ENCODE measurements around the gene ACAP1. TPM values are rescaled to one million over a fixed set of nuclear protein-coding genes. Genes with fewer than 3 reads are reported as not detected.

Gene ACAP1
- total RNA-seq = 0.58 and 0.99 TPM in 2 replicates

GRCh38 chr17:7336240-7337175 is at the start of gene ACAP1:
ACAP1 (plus strand) TSS chr17:7336529; CDS start chr17:7336735, 206 bp downstream.

DNA sequence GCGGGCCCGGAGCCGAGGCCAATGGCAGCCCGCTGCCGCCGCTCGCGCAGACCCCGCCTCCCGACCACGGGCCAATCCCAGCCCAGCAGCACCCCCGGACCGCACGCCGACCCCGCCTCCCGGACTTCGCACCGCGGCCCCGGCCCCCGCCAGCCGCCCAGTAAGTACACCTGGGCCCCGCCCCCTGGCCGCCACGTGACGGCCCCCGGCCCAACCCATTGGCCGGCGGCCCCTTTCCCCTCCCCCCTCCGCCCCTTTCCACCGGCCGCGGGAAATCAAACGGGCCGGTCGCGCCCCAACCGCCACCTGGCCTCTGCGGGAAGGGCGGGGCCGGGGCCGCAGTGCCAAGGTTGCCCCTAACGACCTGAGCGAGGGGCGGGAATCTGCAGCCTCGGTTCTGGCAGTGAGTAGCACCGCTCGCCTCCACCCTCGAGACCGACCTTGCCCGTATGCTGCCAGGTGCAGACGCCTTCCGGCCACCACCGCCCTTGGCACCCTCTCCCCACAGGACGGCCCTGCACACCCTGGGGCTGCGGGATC is 41.6 kb upstream of the ACAP1 start, which contains the start of gene YBX2:
YBX2 (minus strand) TSS at position 26 of the 540 bp plus-strand sequence. CDS start 139 bp downstream, outside the sequence.

GRCh38 chr17:7306911-7307685 is 29.2 kb upstream of the ACAP1 start, which contains the start of gene EIF5A:
EIF5A (plus strand) TSS chr17:7307628; CDS start chr17:7309636, 2,008 bp downstream.

GRCh38 chr17:7314719-7315569 is 21.4 kb upstream of the ACAP1 start, which contains the start of gene GPS2:
GPS2 (minus strand) TSS chr17:7315360; CDS start chr17:7315052, 308 bp downstream.

DNA sequence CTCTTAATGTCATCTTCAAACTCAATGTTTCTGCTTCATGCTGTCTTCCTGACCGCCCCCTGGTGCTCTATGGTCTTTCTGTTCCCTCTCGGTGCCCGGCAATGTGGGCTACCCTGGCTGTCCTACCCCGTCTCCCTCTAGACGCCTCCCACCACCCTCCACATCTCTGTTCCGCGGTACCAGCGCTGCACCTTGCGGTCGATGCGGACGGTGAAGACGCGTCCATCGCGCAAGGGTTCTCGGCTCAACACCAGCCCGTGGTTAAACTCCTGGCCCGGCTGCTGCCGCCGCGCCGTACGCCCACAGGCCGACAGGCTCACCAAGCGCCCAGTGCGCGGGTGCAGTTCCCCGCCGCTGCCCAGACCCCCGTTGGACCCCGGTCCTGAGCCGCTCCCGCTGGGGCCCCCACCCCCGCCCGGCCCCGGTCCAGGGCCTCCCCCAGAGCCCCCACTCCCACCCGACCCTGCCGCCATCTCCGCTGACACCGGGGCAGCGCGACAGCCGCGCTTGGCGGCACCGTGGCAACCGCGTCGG is 7.4 kb upstream of the ACAP1 start, which contains the start of gene NEURL4:
NEURL4 (minus strand) TSS at position 496 of the 534 bp plus-strand sequence; CDS start at position 473, 23 bp downstream.

DNA sequence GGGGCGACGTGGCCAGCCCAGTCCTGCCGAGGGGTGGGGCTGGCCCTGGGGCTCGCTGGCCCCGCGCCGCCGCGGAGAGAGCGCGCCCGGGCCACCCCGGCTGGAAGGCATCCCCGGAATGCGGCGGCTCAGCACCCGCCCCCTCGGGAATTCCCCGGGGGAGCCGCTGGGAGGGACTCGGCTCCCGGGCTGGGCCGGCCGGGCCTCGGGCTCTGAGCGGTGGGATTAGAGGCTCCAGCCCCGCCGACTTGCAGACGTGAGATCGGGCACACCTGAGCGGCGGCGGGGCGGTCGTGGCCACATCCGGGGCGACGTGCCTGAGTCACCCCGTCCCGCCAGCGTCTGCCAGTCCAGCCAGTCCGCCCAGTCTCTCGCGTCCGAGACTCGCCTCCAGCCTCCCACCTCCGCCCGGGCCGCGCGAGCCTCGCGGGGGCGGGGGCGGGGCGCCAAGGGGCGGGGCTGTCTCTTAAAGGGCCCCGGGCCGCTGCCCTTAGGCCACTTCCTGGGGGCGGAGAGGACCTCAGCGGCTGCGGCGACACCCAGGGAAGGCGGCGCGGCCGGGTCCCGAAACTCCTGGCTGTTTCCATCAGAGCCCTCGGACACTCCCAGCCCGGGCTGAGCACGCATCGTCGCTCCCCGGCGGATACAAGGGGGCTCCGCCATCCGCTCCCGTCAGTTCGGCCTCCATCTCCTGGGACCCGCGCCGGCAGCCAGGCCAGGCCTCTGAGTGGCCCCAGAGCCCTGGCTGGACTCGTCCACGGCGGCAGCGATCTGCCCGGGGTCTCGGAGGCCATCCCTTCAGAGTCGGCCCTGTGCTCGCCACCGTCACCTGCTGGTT is 15.6 kb downstream of the ACAP1 start, which contains the start of gene KCTD11:
KCTD11 (plus strand) TSS at position 498 of the 838 bp plus-strand sequence.

GRCh38 chr17:7355053-7355452 is 18.7 kb downstream of the ACAP1 start, which contains the start of gene TMEM95:
TMEM95 (plus strand) TSS chr17:7355156; CDS start chr17:7355205, 49 bp downstream.

DNA sequence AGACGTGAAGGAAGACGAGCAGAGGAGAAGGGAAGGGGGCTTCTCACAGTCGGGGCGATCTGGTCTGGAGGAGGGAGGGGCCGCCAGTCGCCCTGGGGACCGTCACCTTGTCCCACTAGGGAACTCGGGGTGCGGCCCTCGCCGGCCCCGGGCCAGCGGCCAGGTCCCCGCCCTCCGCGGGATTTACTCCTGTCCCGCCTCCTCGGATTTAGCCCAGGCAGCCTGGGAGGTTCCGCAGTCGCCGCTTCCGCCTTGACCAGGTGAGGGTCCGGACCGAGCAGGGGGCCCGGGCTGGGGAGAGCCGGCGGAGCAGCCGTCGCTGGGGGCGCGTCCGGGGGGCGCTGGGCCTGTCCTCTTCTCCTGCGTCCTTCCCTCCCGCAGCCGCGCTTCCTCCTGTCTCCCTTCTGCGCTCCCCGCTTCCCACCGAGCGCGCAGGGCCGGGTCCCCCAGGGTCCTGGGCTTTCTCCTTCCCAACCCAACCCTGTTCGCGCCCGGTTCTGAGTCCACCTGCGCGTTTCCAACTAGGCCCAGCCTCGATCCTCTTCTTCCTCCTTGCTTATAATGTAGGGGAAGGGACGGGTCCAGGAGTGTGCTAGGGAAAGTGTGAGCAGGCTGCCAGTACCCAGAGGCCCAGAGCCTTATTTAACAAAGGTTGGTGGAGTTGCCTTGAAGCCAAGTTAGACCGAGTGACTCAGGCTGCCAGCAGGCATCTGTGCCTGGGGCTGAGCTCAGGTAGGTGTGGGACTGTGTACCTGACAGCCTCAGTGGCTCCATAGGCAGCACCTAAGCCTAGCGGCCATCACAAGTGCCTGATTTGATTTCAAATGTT is 44.7 kb downstream of the ACAP1 start, which contains the start of gene TNK1:
TNK1 (plus strand) TSS at position 235 of the 829 bp plus-strand sequence. CDS start 1,838 bp downstream, outside the sequence.

DNA sequence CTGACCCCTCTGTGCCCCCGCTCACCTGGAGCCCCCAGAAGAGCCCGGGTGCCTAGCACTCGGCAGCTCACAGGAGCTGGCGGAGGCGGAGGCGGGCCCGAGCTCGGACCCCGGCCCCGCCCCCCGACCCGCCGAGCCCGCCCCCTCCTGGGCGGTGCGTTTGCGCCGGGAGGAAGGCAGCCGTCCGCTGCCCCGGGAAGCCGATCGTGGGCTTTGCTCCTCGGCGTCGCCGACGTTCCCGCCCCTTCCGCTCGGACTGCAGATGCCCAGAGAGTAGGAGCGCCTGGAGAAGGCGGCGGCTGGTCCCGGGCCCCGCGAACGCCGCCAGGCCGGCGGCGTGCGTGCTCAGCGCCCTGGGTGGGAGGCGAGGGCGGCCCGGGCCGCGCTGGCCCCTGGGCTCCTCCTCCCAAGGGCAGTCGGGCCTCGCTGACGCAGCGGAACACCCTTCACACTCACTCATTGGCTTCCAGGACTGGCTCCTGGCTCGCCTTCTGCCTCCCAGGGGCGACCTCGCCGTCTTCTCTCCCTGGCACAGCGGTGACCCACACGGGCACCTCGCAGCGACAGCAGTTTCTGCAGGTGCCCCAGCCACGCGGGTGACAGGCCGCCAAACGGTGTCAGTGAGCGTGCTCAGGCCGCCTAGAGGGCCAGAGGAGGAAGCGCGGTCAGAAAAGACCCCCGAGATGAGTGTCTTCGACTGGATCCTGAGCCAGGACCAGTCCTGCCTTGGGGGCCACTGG is 58.3 kb downstream of the ACAP1 start, which contains the start of gene PLSCR3:
PLSCR3 (minus strand) TSS at position 74 of the 740 bp plus-strand sequence. CDS start 415 bp downstream, outside the sequence.

Other genes starting within 250 kb of the ACAP1 start
- gene ASGR2, start 221.7 kb upstream of the ACAP1 start, total RNA-seq = not detected in 2 replicates
- 1.2 and 1.3 TPM in 2 replicates for gene ASGR1, start 157.2 kb upstream of the ACAP1 start, total RNA-seq
- gene DLG4, start 116.7 kb upstream of the ACAP1 start, total RNA-seq = 17.6 and 27.3 TPM in 2 replicates
- 236 and 357 TPM in 2 replicates for gene ACADVL, start 116.6 kb upstream of the ACAP1 start, total RNA-seq
- 84.8 and 108 TPM in 2 replicates for gene DVL2, start 102.0 kb upstream of the ACAP1 start, total RNA-seq
- 47.3 and 68.5 TPM in 2 replicates for gene PHF23, start 97.1 kb upstream of the ACAP1 start, total RNA-seq
- gene GABARAP, start 94.1 kb upstream of the ACAP1 start, total RNA-seq = 199 and 406 TPM in 2 replicates
- 35.2 and 41.6 TPM in 2 replicates for gene CTDNEP1, start 84.8 kb upstream of the ACAP1 start, total RNA-seq
- gene ELP5, start 84.3 kb upstream of the ACAP1 start, total RNA-seq = 24.6 and 25.6 TPM in 2 replicates
- gene CLDN7, start 74.1 kb upstream of the ACAP1 start, total RNA-seq = 4.1 and 6.5 TPM in 2 replicates
- 0.17 and 0.44 TPM in 2 replicates for gene SLC2A4, start 54.8 kb upstream of the ACAP1 start, total RNA-seq
- gene YBX2, start 41.9 kb upstream of the ACAP1 start, total RNA-seq = 0.17 and 0.29 TPM in 2 replicates
- gene EIF5A, start 28.9 kb upstream of the ACAP1 start, total RNA-seq = 469 and 682 TPM in 2 replicates
- gene GPS2, start 21.2 kb upstream of the ACAP1 start, total RNA-seq = 40.1 and 47.6 TPM in 2 replicates
- 20.2 and 23.5 TPM in 2 replicates for gene NEURL4, start 7.2 kb upstream of the ACAP1 start, total RNA-seq
- 6.1 and 13.1 TPM in 2 replicates for gene KCTD11, start 15.6 kb downstream of the ACAP1 start, total RNA-seq
- not detected in 2 replicates for gene TMEM95, start 18.6 kb downstream of the ACAP1 start, total RNA-seq
- 0.66 and 0.73 TPM in 2 replicates for gene TNK1, start 44.6 kb downstream of the ACAP1 start, total RNA-seq
- 38.7 and 48.1 TPM in 2 replicates for gene PLSCR3, start 58.0 kb downstream of the ACAP1 start, total RNA-seq
- 95.8 and 132 TPM in 2 replicates for gene TMEM256, start 67.6 kb downstream of the ACAP1 start, total RNA-seq
- gene NLGN2, start 71.3 kb downstream of the ACAP1 start, total RNA-seq = 16.1 and 18.2 TPM in 2 replicates
- gene SPEM1, start 83.8 kb downstream of the ACAP1 start, total RNA-seq = not detected in 2 replicates
- gene SPEM2, start 89.1 kb downstream of the ACAP1 start, total RNA-seq = not detected in 2 replicates
- not detected in 2 replicates for gene SPEM3, start 92.3 kb downstream of the ACAP1 start, total RNA-seq
- 1.3 and 1.9 TPM in 2 replicates for gene TMEM102, start 98.9 kb downstream of the ACAP1 start, total RNA-seq
- 0.58 and 2.8 TPM in 2 replicates for gene FGF11, start 103.0 kb downstream of the ACAP1 start, total RNA-seq
- 6.8 and 10.3 TPM in 2 replicates for gene CHRNB1, start 108.5 kb downstream of the ACAP1 start, total RNA-seq
- 27.8 and 44.8 TPM in 2 replicates for gene ZBTB4, start 143.1 kb downstream of the ACAP1 start, total RNA-seq
- not detected in 2 replicates for gene SLC35G6, start 144.9 kb downstream of the ACAP1 start, total RNA-seq
- gene POLR2A, start 147.8 kb downstream of the ACAP1 start, total RNA-seq = 104 and 111 TPM in 2 replicates
- gene TNFSF12, start 212.5 kb downstream of the ACAP1 start, total RNA-seq = 17.0 and 18.4 TPM in 2 replicates
- 2.0 and 2.2 TPM in 2 replicates for gene TNFSF13, start 222.2 kb downstream of the ACAP1 start, total RNA-seq
- gene SENP3, start 225.4 kb downstream of the ACAP1 start, total RNA-seq = 59.2 and 68.1 TPM in 2 replicates
- gene CD68, start 243.1 kb downstream of the ACAP1 start, total RNA-seq = 30.4 and 79.9 TPM in 2 replicates
- 94.1 and 137 TPM in 2 replicates for gene MPDU1, start 247.3 kb downstream of the ACAP1 start, total RNA-seq

Measured in smooth muscle cell of trachea (primary cell).